Measurements from ENCODE around the gene REV1. TPM values are rescaled to one million over a fixed set of nuclear protein-coding genes. Genes with fewer than 3 reads are reported as not detected.

REV1 gene
- total and polyA plus RNA-seq, 2 of the 8 experiments (the other 6 are each of a cell fraction or from before 2014, with no cell fraction given) = 16.6 to 34.3 TPM

- TF ChIP-seq CHD7 (IDR thresholded peaks at IDR 0.05; ENCODE audit: insufficient replicate concordance, low read length) (no peak), TCF12 (IDR thresholded peaks at IDR 0.05; ENCODE audit: low read depth, low read length) (no peak), TBP (IDR thresholded peaks at IDR 0.05; ENCODE audit: low read depth, low read length) (no peak), BRCA1 (IDR thresholded peaks at IDR 0.05; ENCODE audit: low read depth, low read length) (no peak)
Observed at GRCh38 chr2:99406137-99406536, 83.7 kb downstream of the REV1 start (continued).

Data from H1 (cell line).